Posterior vena cava (tissue), 2 donors: Measurements from ENCODE around the gene PLEKHN1. TPM values are rescaled to one million over a fixed set of nuclear protein-coding genes. Genes with fewer than 3 reads are reported as not detected.

Experiments used
- total RNA-seq, 2 donors: library from RNA; stranded (reverse); fragmentation: NEBNext Ultra II Directional; extraction: Animal tissue kit (Norgen Biotek cat#: 25700); gene quantifications; one replicate each; pipeline ENCODE4 v1.2.1, GENCODE V29; 2021
- donor health status: DM: yes; HTN: yes; CAD: no.
- donor health status: DM: yes; HTN: yes; CAD: no.

PLEKHN1 gene
- total RNA-seq, 2 donors from 2014 or later: 0.86 to 0.88 TPM

Other genes starting within 250 kb of the PLEKHN1 start
- 10 to 100 TPM; 16.5 to 38.0 TPM for gene SAMD11, start 42.6 kb upstream of the PLEKHN1 start, total RNA-seq
- gene NOC2L, start 7.2 kb upstream of the PLEKHN1 start, total RNA-seq: 10 to 100 TPM; 42.8 to 44.5 TPM
- 1 to 10 TPM; 8.5 to 8.9 TPM for gene KLHL17, start 5.9 kb upstream of the PLEKHN1 start, total RNA-seq
- under 1 TPM in 1 of 2 donors, not detected in 1; 0.24 TPM for gene PERM1, start 15.6 kb downstream of the PLEKHN1 start, total RNA-seq
- gene HES4, start 33.6 kb downstream of the PLEKHN1 start, total RNA-seq: 10 to 100 TPM; 53.5 to 54.4 TPM
- 10 to 100 TPM; 22.9 to 47.3 TPM for gene ISG15, start 47.0 kb downstream of the PLEKHN1 start, total RNA-seq
- 10 to 100 TPM; 18.8 to 26.8 TPM for gene AGRN, start 53.6 kb downstream of the PLEKHN1 start, total RNA-seq
- gene RNF223, start 107.8 kb downstream of the PLEKHN1 start, total RNA-seq: not detected
- gene C1orf159, start 149.6 kb downstream of the PLEKHN1 start, total RNA-seq: 1 to 10 TPM; 6.7 to 7.4 TPM
- gene TTLL10, start 207.4 kb downstream of the PLEKHN1 start, total RNA-seq: under 1 TPM in 1 of 2 donors, not detected in 1; 0.19 TPM
- gene TNFRSF18, start 240.1 kb downstream of the PLEKHN1 start, total RNA-seq: under 1 TPM; 0.33 to 0.93 TPM
- gene TNFRSF4, start 247.7 kb downstream of the PLEKHN1 start, total RNA-seq: 1 to 10 TPM; 2.0 to 2.8 TPM